Prostate gland (tissue), 2 donors: ENCODE data around the gene FXYD1. TPM values are rescaled to one million over a fixed set of nuclear protein-coding genes. Genes with fewer than 3 reads are reported as not detected.
A peak's percentile ranks its signal among the peaks of the same experiment; 100 is the strongest.

Experiments used
- DNase-seq: peaks from one replicate; pipeline ENCODE4 v3.0.0-alpha.2; 2019; ENCODE audit warnings: low spot score
- H3K27ac ChIP-seq, 2 donors: fragments of 200-600 bp; sonication (generic); 2 replicates each; pipeline ENCODE4 v1.5.1; 2017 to 2019
- H3K27me3 ChIP-seq: fragments of 200-600 bp; sonication (generic); replicated peaks from 2 replicates; pipeline ENCODE4 v1.5.1; 2019; ENCODE audit not compliant: insufficient read depth
- H3K36me3 ChIP-seq, 2 donors: fragments of 200-600 bp; sonication (generic); 1 replicate in 1 of 2; 2 replicates in 1 of 2; pipeline versions ENCODE4 v1.5.1 to v1.8.1; 2017 to 2019
- H3K4me1 ChIP-seq: fragments of 200-600 bp; sonication (generic); replicated peaks from 2 replicates; pipeline ENCODE4 v1.5.1; 2019
- H3K4me3 ChIP-seq, 2 donors: fragments of 200-600 bp; sonication (generic); 2 replicates each; pipeline ENCODE4 v1.5.1; 2017 to 2019
- H3K9me3 ChIP-seq: fragments of 200-600 bp; sonication (generic); 2 replicates; pipeline ENCODE4 v1.5.1; 2017
- POLR2A ChIP-seq: fragments of 450-650 bp; IDR thresholded peaks from one replicate; pipeline ENCODE4 v1.6.1; 2016; ENCODE audit warnings: antibody characterized with exemption, mild to moderate bottlenecking
- POLR2AphosphoS5 ChIP-seq: sonication (generic); formaldehyde crosslinking; IDR thresholded peaks from one replicate; pipeline ENCODE4 v1.6.1; 2017; ENCODE audit warnings: antibody characterized with exemption
- whole genome bisulfite sequencing: methylation state at CpG from one replicate; pipeline ENCODE4 v1.1.5; 2018; 5-methylcytosine and 5-hydroxymethylcytosine counted together
- intact Hi-C: fragments of 100-400 bp; cut with DNase I; formaldehyde crosslinking; loops from one replicate; pipeline ENCODE4 v1.14.2; 2022
- total RNA-seq, 2 donors: library from RNA; depleted of rRNA; stranded (reverse); fragments of >200 nt; gene quantifications; one replicate each; pipeline ENCODE4 v1.1.0, GENCODE V29; 2016
- TF ChIP-seq, protein P1 (sequence below), 4 experiments: fragments of 200-600 bp in 2 of 4; fragments of 450-650 bp in 2 of 4; sonication (generic) in 2 of 4; IDR thresholded peaks; 1 replicate in 3 of 4; 2 replicates in 1 of 4; pipeline ENCODE4 v1.5.1; 2016 to 2019; ENCODE audit warnings: antibody characterized with exemption in 4 of 4, mild to moderate bottlenecking in 2 of 4, moderate library complexity in 2 of 4

The FXYD1 gene
- total RNA-seq, 2 donors from 2014 or later, result 15.9 to 30.6 TPM

DNA sequence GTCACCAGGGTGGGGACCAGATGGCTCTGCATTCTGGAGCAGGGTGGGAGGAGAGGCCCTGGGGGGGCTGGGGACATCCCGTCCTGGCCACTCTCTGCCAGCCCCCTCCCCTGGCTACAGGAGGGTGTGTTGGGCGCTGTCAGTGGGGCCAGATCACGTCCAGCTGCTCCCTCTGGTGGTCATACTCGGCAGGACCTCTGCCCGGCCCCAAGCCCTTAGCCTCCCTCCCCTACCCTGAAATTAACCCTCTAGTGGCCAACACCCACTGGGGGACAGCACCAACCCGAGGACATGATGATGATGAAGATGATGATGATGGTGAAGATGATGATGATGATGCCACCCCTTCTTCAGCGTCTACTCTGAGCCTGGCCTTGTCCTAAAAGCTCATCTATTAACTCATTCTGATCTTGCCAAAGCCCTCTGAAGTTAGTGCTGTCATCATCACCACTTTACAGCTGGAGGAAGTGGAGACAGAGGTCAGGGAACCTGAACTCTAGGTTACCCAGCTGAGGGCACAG is 3.2 kb upstream of the FXYD1 start:
- 0% methylated on average over 7 of the region's 7 CpGs for WGBS
- Histone ChIP-seq H3K9me3 (no peaks in the 10 kb centered on the region), H3K4me1 (peaks cover 9% of the 10 kb centered on the region), H3K27ac (peak overlapping the region; percentile 65 to 73), H3K27me3 (no peaks in the 10 kb centered on the region), H3K4me3 (no peak overlapping the region), H3K36me3 (no peaks in the 10 kb centered on the region)
- intact Hi-C loops, result loop anchor here (1.0 kb wide), 1 partner anchor 21 kb away; no protein-coding TSS in a partner anchor
- peak; percentile 80 for DNase-seq
- TF ChIP-seq POLR2AphosphoS5, result peak; percentile 54
- TF ChIP-seq, protein P1, sequence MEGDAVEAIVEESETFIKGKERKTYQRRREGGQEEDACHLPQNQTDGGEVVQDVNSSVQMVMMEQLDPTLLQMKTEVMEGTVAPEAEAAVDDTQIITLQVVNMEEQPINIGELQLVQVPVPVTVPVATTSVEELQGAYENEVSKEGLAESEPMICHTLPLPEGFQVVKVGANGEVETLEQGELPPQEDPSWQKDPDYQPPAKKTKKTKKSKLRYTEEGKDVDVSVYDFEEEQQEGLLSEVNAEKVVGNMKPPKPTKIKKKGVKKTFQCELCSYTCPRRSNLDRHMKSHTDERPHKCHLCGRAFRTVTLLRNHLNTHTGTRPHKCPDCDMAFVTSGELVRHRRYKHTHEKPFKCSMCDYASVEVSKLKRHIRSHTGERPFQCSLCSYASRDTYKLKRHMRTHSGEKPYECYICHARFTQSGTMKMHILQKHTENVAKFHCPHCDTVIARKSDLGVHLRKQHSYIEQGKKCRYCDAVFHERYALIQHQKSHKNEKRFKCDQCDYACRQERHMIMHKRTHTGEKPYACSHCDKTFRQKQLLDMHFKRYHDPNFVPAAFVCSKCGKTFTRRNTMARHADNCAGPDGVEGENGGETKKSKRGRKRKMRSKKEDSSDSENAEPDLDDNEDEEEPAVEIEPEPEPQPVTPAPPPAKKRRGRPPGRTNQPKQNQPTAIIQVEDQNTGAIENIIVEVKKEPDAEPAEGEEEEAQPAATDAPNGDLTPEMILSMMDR (IDR thresholded peaks at IDR 0.05), result peak; percentile 94 to 96 (median 96)
- TF ChIP-seq POLR2A, result no peak

DNA sequence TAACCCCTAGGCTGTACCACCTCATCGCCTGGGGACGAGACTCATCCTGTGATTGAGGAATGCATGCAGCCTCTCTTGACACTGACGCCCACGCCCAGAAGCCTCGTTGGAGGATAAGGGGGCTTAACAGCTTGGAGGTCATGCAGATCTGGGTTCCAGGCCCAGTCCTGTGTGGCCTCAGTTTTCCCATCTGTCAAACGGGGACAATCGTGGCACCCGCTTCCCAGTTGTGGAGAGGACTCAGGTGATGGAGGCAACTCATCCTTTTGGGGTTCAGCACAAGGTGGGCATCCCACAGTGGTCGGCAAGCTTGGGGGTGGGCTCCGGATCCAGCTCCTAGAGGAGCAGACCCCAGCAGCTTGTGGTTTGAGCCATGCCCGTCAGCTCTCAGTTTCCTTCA is 2.4 kb upstream of the FXYD1 start:
- Histone ChIP-seq H3K9me3 (no peaks in the 10 kb centered on the region), H3K4me1 (peaks cover 4% of the 10 kb centered on the region), H3K27ac (no peak overlapping the region), H3K36me3 (no peaks in the 10 kb centered on the region), H3K4me3 (no peak overlapping the region), H3K27me3 (no peaks in the 10 kb centered on the region)
- 83% methylated on average over 11 of the region's 11 CpGs for WGBS
- DNase-seq, result no peak
- TF ChIP-seq POLR2AphosphoS5 (no peak), POLR2A (no peak)
- TF ChIP-seq, protein P1 (IDR thresholded peaks at IDR 0.05), result no peak
- intact Hi-C loops, result no loop called here

DNA sequence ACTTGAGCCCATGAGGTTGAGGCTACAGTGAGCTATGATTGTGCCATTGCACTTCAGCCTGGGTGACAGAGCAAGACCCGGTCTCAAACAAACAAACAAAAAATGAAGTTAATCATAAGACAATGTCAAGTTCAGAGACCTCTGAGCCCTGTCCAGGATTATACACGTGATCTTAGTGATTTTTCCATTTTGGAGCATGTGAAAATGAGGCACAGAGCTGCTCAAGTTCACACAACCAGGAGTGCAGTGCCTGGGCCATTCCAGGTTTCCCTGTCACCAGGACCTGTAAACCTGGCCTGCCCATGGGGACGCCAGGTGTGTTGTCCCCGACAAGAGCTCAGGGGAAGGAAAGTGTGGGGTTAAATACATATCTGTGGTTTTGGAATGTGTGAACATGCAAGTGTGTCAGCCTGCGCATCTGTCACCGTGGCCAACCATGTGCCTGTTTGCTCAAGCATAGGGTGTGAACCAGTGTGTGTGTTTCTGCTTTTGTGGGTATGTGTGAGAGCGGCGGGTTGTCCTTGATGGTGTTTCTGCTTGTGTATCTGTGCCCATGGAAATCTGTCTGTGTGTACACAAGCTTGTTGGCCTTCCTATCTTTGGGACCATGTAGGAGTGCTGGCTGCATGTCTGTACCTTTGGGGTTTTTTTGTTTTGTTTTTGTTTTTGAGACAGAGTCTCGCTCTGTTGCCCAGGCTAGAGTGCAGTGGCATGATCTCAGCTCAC is 1.5 kb upstream of the FXYD1 start:
- intact Hi-C loops, result no loop called here
- peaks cover 7% of the 10 kb centered on the region for H3K4me1 ChIP-seq

DNA sequence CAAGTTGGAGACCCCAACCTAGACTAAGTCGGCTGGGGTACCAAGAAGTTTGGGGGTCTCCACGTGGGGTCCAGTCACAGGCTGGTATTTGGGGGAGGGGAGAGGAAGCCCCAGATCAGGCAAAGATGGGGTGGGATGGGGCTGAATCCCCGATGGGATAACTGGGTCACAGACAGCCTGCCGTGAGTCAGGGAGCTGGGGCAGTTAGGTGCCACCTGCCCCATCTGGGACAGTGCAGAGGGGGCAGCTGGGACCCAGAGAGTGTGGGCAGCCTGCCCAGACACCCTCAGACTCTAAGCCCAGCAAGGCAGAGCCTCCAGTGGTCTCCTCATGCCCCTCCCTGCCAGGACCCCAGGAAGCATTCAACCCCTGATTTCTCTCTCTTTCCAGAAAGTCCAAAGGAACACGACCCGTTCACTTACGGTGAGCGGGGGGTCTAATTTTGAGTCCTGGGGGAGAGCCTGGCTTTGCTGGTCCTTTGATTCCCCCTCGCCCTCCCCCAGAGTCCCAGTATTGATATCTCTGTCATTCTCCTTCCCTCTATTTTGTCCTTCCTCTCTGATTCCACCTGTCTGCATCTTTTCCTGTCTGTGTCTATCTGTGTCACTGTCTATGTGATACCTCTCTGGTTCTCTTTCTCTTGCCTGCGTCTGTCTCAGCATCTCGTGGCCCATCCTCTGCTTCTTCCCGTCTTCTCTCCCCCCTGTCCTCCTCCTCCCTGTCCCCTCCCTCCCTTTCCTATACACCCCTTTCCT is 1.8 kb downstream of the FXYD1 start:
- H3K4me1 ChIP-seq, result peaks cover 15% of the 10 kb centered on the region
- H3K27me3 ChIP-seq, result no peaks in the 10 kb centered on the region
- H3K9me3 ChIP-seq, result no peaks in the 10 kb centered on the region
- peak overlapping the region; percentile 64 to 71 for H3K27ac ChIP-seq
- intact Hi-C loops, result loop anchor here (5.0 kb wide), 1 partner anchor 127 kb away; the partner anchor contains the start of gene USF2
- WGBS, result 54% methylated on average over 12 of the region's 12 CpGs
- H3K36me3 ChIP-seq, result no peaks in the 10 kb centered on the region
- TF ChIP-seq POLR2AphosphoS5 (no peak), POLR2A (no peak)
- TF ChIP-seq, protein P1 (IDR thresholded peaks at IDR 0.05), result no peak
- no peak for DNase-seq
- peak overlapping the region; percentile 6 to 22 for H3K4me3 ChIP-seq

More for the DNA sequence above, 1.5 kb upstream of the FXYD1 start:
- Histone ChIP-seq H3K27me3 (no peaks in the 10 kb centered on the region), H3K36me3 (no peaks in the 10 kb centered on the region), H3K4me3 (no peak overlapping the region), H3K9me3 (no peaks in the 10 kb centered on the region), H3K27ac (no peak overlapping the region)
- 64% methylated on average over 9 of the region's 9 CpGs for WGBS
- TF ChIP-seq POLR2AphosphoS5 (no peak), POLR2A (no peak)
- TF ChIP-seq, protein P1 (IDR thresholded peaks at IDR 0.05), result no peak
- DNase-seq, result no peak
